ENCODE data around the gene SAMD14. TPM values are rescaled to one million over a fixed set of nuclear protein-coding genes. Genes with fewer than 3 reads are reported as not detected.

The SAMD14 gene
- total and polyA plus RNA-seq, 2 of the 4 experiments (the other 2 are of a cell fraction): 1.4 to 6.2 TPM

DNA sequence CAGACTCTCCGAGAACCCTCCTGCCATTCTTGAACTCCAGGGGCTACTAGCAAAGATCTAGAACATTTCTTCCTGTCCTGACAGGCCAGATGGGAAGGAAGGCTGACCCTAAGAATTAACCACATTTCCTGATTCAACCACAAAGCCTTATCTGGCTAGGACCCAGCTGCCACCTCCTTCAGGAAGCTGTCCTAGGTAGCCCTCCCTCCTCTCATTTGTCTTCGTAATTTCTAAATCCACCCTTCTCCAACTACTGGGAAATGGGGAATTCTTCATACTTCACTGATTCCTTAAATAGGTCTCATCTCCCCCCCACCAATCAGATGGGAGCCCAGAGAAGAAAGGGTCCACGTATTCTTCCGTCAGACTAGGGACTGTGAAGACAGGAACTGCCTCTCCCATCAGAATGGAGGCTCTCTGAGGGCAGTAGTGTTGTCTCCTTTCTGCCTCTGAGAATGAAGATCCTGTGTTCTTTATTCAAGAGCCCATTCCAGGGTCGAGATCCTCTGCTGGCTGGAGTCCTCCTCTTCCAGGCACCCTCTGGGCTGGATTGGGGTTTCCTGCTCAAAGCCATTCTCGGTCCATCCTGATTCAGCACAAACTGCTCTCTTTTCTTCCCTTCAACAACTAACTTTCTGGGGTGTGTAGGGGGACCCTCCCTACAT, 2.1 kb downstream of the SAMD14 start:
- Histone ChIP-seq H3K18ac (ENCODE audit: low read depth, low read length) (no peak overlapping the region), H3K23ac (ENCODE audit: low read depth, low read length) (no peak overlapping the region), H4K5ac (ENCODE audit: low read depth, low read length) (no peak overlapping the region), H3K9ac (ENCODE audit: low read depth, low read length) (no peak overlapping the region), H3K4ac (ENCODE audit: low read depth, low read length) (no peak overlapping the region), H2BK15ac (ENCODE audit: low read depth, low read length) (no peak overlapping the region), H3K9me1 (ENCODE audit: insufficient read depth, low read length) (peaks cover 19% of the 10 kb centered on the region; the same call in 1 of the 2 replicates), H2BK20ac (ENCODE audit: low read depth, low read length) (no peak overlapping the region), H2AK5ac (ENCODE audit: low read depth, low read length) (peak overlapping the region; percentile 85), H4K20me1 (ENCODE audit: insufficient read depth, low read length) (peaks cover 4% of the 10 kb centered on the region), H3K56ac (ENCODE audit: extremely low read depth, insufficient read depth, low read length) (no peak overlapping the region), H3K79me1 (ENCODE audit: low read depth in 1 of 2, low read length in 2 of 2) (peaks cover 3 to 31% of the 10 kb centered on the region in 2 experiments; a peak in 3 of 4 replicates), H4K8ac (ENCODE audit: low read depth in 2 of 2, low read length in 2 of 2) (no peak overlapping the region; a peak in 2 of 4 replicates), H3K27ac (ENCODE audit: insufficient read depth, low read length) (no peak overlapping the region), H3K4me1 (ENCODE audit: control insufficient read depth, insufficient read depth, low read length) (peaks cover 21% of the 10 kb centered on the region), H2AFZ (replicated peaks; ENCODE audit: low read length, poor library complexity) (no peak overlapping the region), H3K27me3 (ENCODE audit: control insufficient read depth, insufficient read depth, low read length) (no peaks in the 10 kb centered on the region), H2BK120ac (ENCODE audit: low read depth, low read length) (no peak overlapping the region; the same call in 1 of the 2 replicates), H4K91ac (ENCODE audit: insufficient read depth, low read depth, low read length) (no peak overlapping the region), H3K36me3 (ENCODE audit: control insufficient read depth, insufficient read depth, low read length) (0 out of 2 replicates have a peak, but pooled peaks cover under 1% of the 10 kb centered on the region), H3K4me2 (ENCODE audit: low read depth, low read length) (no peak overlapping the region), H3K14ac (replicated peaks; ENCODE audit: low read depth, low read length) (no peak overlapping the region), H3K4me3 (ENCODE audit: insufficient read depth, low read depth, low read length) (no peak overlapping the region), H3K9me3 (ENCODE audit: control insufficient read depth, insufficient read depth, low read length) (no peaks in the 10 kb centered on the region), H2AK9ac (replicated peaks; ENCODE audit: low read depth, low read length, poor library complexity) (peak overlapping the region; percentile 5), H2BK5ac (ENCODE audit: low read depth, low read length, poor library complexity, severe bottlenecking) (no peak overlapping the region)
- WGBS, 2 experiments (ENCODE audit: extremely low coverage in 2 of 2, insufficient read length in 1 of 2): no CpG with 5 or more reads among the region's 6 CpGs
- dilution Hi-C loops (cut with HindIII; ENCODE audit: low sequenced_read_pairs, unreplicated experiment): no loop called here
- DNase-seq: peak; percentile 45
- no peak for TF ChIP-seq FOS (IDR thresholded peaks at IDR 0.05; ENCODE audit: low read depth, low read length)
- no peak for TF ChIP-seq RCOR1 (IDR thresholded peaks at IDR 0.05; ENCODE audit: insufficient replicate concordance, low read length)
- TF ChIP-seq, protein P1, sequence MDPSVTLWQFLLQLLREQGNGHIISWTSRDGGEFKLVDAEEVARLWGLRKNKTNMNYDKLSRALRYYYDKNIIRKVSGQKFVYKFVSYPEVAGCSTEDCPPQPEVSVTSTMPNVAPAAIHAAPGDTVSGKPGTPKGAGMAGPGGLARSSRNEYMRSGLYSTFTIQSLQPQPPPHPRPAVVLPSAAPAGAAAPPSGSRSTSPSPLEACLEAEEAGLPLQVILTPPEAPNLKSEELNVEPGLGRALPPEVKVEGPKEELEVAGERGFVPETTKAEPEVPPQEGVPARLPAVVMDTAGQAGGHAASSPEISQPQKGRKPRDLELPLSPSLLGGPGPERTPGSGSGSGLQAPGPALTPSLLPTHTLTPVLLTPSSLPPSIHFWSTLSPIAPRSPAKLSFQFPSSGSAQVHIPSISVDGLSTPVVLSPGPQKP (IDR thresholded peaks at IDR 0.05; ENCODE audit: borderline replicate concordance, low read depth, low read length): no peak
- TF ChIP-seq CHD1 (IDR thresholded peaks at IDR 0.05; ENCODE audit: low read depth, low read length): no peak
- no peak for TF ChIP-seq NFE2L2 (IDR thresholded peaks at IDR 0.05; ENCODE audit: low read depth, low read length)
- intact Hi-C loops (cut with micrococcal nuclease): no loop called here
- POLR2A ChIA-PET (ENCODE audit: unreplicated experiment): interaction anchor here (0.5 kb wide), 1 partner anchor 220 kb away, joined by 3 read pairs; no protein-coding TSS in a partner anchor
- CTCF ChIA-PET: interaction anchor here (0.6 kb wide), 2 partner anchors 169 to 171 kb away, joined by 4 read pairs; no protein-coding TSS in a partner anchor
- no TSS peak for BruUV-seq (replicated peaks)
- in situ Hi-C loops (cut with MboI; ENCODE audit: low sequenced_read_pairs): no loop called here
- no peak for ATAC-seq (ENCODE audit: low read depth)
